GM18502 (cell line): ENCODE measurements around the gene C1orf52.
"Not testable (repeated sequence)": the region's sequence is repeated elsewhere in the genome, so short reads cannot be mapped to it uniquely, and the experiment has no call there.

Source experiments
- ATAC-seq: cut with Tn5 transposase; IDR thresholded peaks from one replicate; pipeline ENCODE4 v1.9.1; 2021; ENCODE audit warnings: mild to moderate bottlenecking; ENCODE audit not compliant: unreplicated experiment, poor library complexity

C1orf52 gene

GRCh38 chr1:85279458-85280080 lies 20.1 kb upstream of the C1orf52 start:
- ATAC-seq: no peak

GRCh38 chr1:85278853-85279314 lies 19.4 kb upstream of the C1orf52 start:
- ATAC-seq: peak; percentile 24

DNA sequence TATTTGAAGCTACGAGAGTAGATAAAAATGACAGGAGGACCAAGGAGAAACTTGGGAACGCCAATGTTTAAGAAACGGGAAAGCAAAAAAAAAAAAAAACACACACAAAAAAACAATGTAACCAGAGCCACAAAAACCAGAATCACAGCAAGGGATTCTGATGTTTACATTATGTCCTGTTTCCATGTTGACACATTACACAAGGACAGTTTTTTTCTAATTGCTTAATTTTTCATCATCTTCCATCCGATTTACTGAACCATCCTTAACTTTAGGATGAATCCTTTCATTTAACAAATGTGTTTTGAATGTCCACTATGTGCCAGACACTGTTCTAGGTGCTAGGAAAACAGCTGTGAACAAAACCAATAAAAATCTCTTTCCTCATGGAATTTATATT lies 18.3 kb upstream of the C1orf52 start:
- no peak for ATAC-seq

DNA sequence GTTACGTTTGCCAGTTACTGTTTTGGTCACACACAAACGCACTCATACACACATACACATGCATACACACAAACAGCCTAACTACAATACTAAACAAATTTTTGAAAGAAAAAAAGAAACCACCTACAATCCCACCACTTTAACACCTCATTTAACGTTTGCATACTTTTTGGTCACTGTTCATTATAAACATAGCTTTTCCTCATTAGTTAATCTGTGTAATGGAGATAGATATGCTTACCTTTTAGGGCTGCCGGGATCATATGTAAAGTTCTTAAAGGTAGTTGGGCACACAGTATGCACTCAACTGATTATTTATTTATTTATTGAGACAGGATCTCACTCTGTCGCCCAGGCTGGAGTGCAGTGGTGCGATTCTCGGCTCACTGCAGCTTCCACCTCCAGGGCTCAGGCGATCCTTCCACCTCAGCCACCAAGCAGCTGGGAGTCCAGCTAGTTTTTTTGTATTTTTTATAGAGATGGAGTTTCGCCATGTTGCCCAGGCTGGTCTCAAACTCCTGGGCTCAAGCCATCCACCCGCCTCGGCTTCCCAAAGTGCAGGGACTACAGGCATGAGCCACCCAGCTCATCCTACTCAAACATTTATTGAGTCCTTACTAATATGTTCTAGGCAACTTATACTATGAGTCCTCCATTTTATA lies 17.6 kb upstream of the C1orf52 start:
- ATAC-seq: no peak

- peak; percentile 95 for ATAC-seq
Measured at GRCh38 chr1:85276215-85276977, 16.9 kb upstream of the C1orf52 start, which contains the start of gene BCL10. Gene BCL10 (minus strand): TSS chr1:85276632. CDS start chr1:85276352, 280 bp downstream.

GRCh38 chr1:85275701-85276214 lies 16.3 kb upstream of the C1orf52 start:
- peak; percentile 18 for ATAC-seq

DNA sequence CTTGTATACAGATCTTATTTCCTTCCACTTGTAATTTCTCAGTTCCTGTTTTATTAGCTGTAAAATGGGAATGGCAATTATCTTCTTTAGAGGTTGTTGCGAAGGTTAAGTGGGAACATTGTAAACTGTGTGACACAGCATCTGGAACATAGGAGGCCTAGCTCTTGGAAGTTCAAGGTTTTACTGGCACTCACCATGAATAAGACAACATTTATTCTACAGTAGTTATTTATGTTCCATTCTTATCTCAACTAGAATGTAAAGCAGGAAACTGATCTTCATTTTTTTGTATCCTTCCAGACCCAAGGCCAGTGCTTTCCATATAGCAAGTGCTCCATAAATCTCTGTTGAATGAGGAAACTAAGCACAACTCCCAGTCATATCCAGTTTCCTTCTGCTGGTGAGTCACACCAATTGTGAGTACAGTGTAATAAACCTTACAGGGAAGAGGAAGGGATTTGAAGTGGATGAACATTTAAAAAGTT lies 15.5 kb upstream of the C1orf52 start:
- ATAC-seq: no peak

GRCh38 chr1:85273397-85273796 lies 13.9 kb upstream of the C1orf52 start:
- no peak for ATAC-seq

DNA sequence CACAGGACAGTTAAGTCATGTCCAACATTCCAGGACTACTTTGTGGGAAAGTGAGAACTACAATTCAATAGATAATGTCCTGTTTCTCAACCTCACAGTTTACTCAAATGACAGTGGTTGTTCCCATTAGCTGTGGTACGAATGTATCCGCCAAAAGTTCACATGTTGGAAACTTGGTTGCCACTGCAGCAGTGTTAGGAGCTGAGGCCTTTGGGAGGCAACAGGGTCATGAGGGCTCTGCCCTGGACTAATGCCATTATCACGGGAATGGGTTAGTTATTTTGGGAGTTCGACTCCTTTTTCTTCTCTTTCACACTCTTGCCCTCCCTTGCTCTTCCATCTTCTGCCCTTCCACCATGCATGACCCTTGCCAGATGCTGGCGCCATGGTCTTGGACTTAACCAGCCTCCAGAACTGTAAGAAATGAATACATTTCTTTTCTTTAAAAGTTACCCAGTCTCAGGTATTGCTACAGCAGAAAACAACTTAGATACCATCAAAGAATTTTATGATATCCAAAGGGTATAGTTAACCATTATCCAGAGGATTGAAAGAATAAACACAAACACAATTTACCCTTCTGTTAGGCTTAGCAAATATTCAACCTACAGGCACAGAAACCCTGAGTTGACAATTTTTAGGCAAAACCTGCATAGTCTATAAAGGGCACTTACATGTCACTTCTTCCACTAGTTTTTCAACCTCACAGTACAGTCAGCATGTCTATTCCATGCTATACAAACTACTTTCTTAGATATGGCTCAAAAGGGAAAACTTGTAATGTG lies 9.5 kb upstream of the C1orf52 start:
- no peak for ATAC-seq

DNA sequence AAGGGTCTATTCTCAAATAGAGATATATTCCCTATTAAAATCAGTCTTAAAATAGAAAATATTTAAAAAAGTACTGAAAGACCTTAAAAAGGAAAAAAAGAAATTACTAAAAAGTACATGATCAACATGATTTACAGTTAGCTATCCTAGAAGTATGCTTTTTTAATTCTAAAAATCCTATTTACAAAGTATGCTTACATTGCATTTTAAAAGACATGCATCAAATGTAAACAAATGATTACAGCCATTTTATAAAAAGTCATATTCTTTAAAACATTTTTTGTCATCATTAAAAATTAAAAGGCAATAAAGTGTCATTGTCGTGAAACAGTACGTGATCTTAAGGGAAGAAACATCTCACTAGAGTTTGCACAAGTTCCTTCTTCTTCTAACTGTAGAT lies 7.9 kb upstream of the C1orf52 start:
- ATAC-seq: no peak

- ATAC-seq: no peak
Measured at GRCh38 chr1:85264150-85264549, 4.7 kb upstream of the C1orf52 start.

DNA sequence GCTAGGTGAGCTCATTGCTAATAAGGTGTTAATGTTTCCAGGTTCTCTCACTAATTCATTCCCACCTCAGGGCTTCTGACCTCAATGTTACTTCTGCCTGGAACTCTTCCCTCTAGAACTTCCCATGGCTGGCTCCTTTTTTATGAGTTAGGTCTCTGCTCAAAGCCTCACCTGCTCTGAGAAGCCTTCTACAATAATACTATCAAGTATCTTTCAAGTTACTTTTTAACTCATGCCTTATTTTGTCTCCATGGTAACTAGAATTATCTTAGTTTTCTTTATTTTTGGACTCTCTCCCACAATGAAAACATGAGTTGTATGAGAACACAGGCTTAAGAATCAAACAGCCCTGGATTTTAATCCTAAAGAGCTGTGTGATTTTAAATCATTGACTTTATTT lies 3.5 kb upstream of the C1orf52 start:
- no peak for ATAC-seq

DNA sequence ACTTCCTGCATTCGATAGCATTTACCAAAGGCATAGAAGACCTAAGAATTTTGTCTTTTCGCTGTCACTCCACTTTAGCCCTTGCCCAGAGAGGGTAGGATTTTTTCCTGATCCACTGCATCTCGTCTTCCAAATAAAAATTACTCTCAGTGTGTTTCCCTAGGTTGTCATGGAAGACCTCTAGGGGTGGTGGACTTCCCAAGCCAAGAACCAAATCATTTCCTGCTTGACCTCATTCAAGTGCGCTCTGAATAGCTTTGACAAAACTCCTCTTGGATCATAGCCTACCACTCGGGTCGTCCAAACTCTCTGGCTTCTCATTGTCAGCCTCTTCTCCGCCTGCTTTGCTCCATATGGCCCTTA lies 431 bp upstream of the C1orf52 start:
- ATAC-seq: no peak

DNA sequence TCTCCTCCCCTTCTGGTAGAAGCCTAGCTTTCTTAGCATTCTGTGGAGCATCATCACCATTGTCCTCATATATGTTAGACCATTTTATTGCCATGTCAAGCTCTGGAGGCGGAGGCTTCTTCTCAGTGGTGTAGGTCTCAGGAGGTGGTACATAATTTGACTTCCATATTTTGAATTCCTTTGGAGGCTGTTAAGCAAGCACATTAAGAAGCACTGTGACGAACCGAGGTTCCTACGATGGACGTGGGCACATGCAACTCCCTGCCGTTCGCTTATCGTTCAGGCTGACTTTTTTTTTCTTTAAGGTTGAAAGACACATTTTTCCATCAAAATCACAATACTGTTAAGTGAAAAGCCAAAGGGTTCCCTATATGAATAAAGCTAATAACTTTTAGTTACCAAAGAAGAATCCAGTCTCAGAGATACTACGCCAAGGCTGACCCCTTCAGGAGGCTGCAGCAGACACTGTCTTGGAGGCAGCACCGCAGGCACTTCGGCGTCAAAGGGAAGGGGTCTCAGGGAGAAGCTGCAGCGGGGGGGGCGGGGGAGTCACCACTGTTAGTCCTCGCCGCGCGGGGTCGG lies 835 bp downstream of the C1orf52 start:
- ATAC-seq: no peak

- ATAC-seq: not testable (repeated sequence)
Measured at GRCh38 chr1:85249042-85249441, 10.4 kb downstream of the C1orf52 start.

GRCh38 chr1:85245891-85246290 lies 13.6 kb downstream of the C1orf52 start:
- no peak for ATAC-seq

DNA sequence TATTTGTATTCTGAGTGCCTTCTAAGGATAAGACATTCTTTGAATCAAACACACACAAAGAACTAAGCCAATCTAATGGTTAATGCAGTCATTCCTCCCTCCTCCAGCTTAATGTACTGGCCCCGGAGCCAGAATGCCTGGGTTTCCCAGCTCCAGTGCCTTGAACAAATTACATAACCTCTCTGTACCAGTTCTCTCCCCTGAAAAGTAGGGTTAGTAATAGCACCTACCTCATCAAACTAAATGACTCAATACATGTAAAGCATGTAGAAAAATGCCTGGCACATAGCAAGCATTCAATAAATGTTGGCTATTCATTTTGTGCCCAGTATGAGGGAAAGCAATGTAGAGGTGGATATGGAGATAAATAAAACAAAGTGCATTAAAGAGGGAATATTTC lies 14.0 kb downstream of the C1orf52 start:
- no peak for ATAC-seq

GRCh38 chr1:85244271-85245061 lies 15.0 kb downstream of the C1orf52 start:
- no peak for ATAC-seq

DNA sequence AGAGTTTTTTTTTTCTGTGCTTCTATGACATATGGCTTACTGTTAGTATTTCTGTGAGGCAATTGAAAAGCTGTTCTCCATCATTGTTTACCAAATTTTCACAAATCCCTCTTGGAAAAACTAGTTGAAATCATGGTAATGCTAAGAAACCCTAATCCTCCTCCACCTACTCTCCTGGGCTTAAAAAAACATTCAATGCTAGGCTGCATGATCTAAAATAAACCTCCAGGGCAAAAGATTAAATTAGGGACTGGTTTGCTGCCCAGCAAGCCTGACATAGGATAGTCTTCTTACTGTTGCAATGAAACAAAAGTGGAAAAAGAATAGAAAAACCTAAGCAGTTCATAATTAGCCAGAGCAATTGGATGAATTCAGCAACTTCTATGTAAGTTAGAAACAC lies 16.1 kb downstream of the C1orf52 start:
- ATAC-seq: no peak
